ENCODE results near the gene BTBD9.

Gene BTBD9

GRCh38 chr6:38269461-38270172 is 370.1 kb downstream of the BTBD9 start:
- DNase-seq (ENCODE audit: extremely low read depth, low read depth) = no peak
- H3K4me3 ChIP-seq (replicated peaks; ENCODE audit: low read depth, low read length) = no peak overlapping the region
- TF ChIP-seq CTCF (IDR thresholded peaks at IDR 0.05; ENCODE audit: low read depth, low read length, missing control alignments) = no peak

DNA sequence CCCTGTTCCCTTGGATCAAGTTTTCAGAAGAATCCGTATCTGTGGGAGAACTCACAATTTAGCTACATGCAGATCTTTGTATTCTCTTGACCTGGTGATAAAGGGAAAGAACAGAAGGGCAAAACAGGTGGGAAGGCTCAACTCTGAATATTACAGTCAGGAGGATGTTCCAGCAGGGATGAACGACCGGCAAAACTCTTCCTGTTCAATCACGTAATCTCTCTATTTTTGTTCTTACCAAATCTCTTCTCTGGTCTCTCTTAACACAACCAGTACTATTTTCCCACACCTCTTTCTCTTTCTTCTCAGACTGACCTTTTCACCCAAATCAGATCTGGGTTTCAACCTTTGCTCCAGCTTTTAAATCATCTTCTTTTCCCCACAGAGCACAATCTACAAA is 371.4 kb downstream of the BTBD9 start:
- no peak for DNase-seq (ENCODE audit: extremely low read depth, low read depth)
- no peak for TF ChIP-seq CTCF (IDR thresholded peaks at IDR 0.05; ENCODE audit: low read depth, low read length, missing control alignments)
- H3K4me3 ChIP-seq (replicated peaks; ENCODE audit: low read depth, low read length) = no peak overlapping the region

- TF ChIP-seq CTCF (IDR thresholded peaks at IDR 0.05; ENCODE audit: low read depth, low read length, missing control alignments) = no peak
- no peak for DNase-seq (ENCODE audit: extremely low read depth, low read depth)
- H3K4me3 ChIP-seq (replicated peaks; ENCODE audit: low read depth, low read length) = no peak overlapping the region
Observed at GRCh38 chr6:38266921-38267354, 372.8 kb downstream of the BTBD9 start.

DNA sequence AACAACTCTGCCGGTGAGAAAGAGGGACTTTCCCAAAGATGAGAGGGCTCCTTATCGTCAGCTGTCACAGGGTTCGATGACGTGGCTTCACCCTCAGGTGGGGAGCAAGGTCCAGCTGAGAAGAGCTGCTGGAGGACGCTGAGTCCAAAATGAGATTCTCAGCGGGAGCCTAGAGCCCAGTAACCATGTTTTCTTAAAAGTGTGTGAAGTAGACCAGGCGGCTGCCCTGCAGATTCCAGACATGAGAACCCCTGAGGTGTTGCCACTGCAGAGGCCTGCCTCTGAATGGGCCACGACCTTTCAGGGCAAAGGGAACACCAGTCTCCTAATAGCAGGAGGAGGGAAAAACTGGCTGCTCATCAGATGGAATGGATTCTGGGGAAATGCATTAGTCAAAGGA is 375.1 kb downstream of the BTBD9 start:
- DNase-seq (ENCODE audit: extremely low read depth, low read depth) = no peak
- H3K4me3 ChIP-seq (replicated peaks; ENCODE audit: low read depth, low read length) = no peak overlapping the region
- no peak for TF ChIP-seq CTCF (IDR thresholded peaks at IDR 0.05; ENCODE audit: low read depth, low read length, missing control alignments)

GRCh38 chr6:38262609-38263008 is 377.1 kb downstream of the BTBD9 start:
- DNase-seq (ENCODE audit: extremely low read depth, low read depth) = no peak
- no peak overlapping the region for H3K4me3 ChIP-seq (replicated peaks; ENCODE audit: low read depth, low read length)
- no peak for TF ChIP-seq CTCF (IDR thresholded peaks at IDR 0.05; ENCODE audit: low read depth, low read length, missing control alignments)

DNA sequence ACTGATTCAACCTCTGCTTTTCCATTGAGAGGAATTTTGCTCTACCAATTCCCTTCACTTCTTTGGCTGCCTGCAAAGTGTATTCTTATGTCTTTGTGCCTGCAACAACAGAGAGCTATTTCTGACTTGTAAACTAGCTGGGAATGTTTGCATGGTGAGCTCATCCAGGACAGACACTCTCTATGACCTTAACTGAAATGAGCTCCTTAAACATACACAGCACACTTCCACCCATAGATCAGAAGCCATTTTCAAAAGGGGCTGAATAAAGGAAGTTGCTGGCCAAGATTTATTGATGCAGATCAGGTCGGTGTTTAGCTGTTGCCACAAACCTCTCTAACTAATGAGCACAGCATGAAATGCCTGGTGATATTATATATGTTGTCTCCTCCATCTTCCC is 377.7 kb downstream of the BTBD9 start:
- DNase-seq (ENCODE audit: extremely low read depth, low read depth) = peak; percentile 80
- H3K4me3 ChIP-seq (replicated peaks; ENCODE audit: low read depth, low read length) = peak overlapping the region; percentile 3; the same call in 1 of the 2 replicates
- no peak for TF ChIP-seq CTCF (IDR thresholded peaks at IDR 0.05; ENCODE audit: low read depth, low read length, missing control alignments)

GRCh38 chr6:38261626-38262025 is 378.1 kb downstream of the BTBD9 start:
- H3K4me3 ChIP-seq (replicated peaks; ENCODE audit: low read depth, low read length) = peak overlapping the region; percentile 3; the same call in 1 of the 2 replicates
- no peak for TF ChIP-seq CTCF (IDR thresholded peaks at IDR 0.05; ENCODE audit: low read depth, low read length, missing control alignments)
- DNase-seq (ENCODE audit: extremely low read depth, low read depth) = no peak

Data from HFF-Myc (cell line).